Uterus (tissue), 4 donors: ENCODE results near the gene ALDH4A1. TPM values are rescaled to one million over a fixed set of nuclear protein-coding genes. Genes with fewer than 3 reads are reported as not detected.

ENCODE experiments used
- DNase-seq, 2 donors: peaks; one replicate each; pipeline ENCODE4 v3.0.0-alpha.2; 2019 to 2020
- H3K27ac ChIP-seq, 2 donors: fragments of 200-600 bp; sonication (generic); 1 replicate in 1 of 2; 2 replicates in 1 of 2; pipeline ENCODE4 v1.5.1; 2016 to 2018
- H3K27me3 ChIP-seq, 2 donors: fragments of 200-600 bp; sonication (generic); one replicate each; pipeline ENCODE4 v1.5.1; 2018 to 2019; ENCODE audit warnings: control low read depth in 1 of 2
- H3K36me3 ChIP-seq, 2 donors: fragments of 200-600 bp; sonication (generic); one replicate each; pipeline ENCODE4 v1.5.1; 2019; ENCODE audit warnings: control low read depth in 1 of 2
- H3K4me1 ChIP-seq, 2 donors: fragments of 200-600 bp; sonication (generic); one replicate each; pipeline ENCODE4 v1.5.1; 2018 to 2019; ENCODE audit warnings: control low read depth in 1 of 2
- H3K4me3 ChIP-seq, 2 donors: fragments of 200-600 bp; sonication (generic); 1 replicate in 1 of 2; 2 replicates in 1 of 2; pipeline ENCODE4 v1.5.1; 2018 to 2019; ENCODE audit warnings: mild to moderate bottlenecking in 1 of 2
- H3K9me3 ChIP-seq, 2 donors: fragments of 200-600 bp; sonication (generic); one replicate each; pipeline ENCODE4 v1.5.1; 2019; ENCODE audit warnings: control low read depth in 1 of 2
- POLR2A ChIP-seq, 2 donors: fragments of 450-650 bp; IDR thresholded peaks; one replicate each; pipeline ENCODE4 v1.6.1; 2016; ENCODE audit warnings: antibody characterized with exemption in 2 of 2, mild to moderate bottlenecking in 1 of 2, moderate library complexity in 1 of 2
- intact Hi-C: fragments of 100-400 bp; cut with DNase I; formaldehyde crosslinking; loops from one replicate; pipeline ENCODE4 v1.15.1; 2023; ENCODE audit warnings: low total_unique reads
- total RNA-seq, 4 donors: library from RNA; depleted of rRNA in 3 of 4; stranded (reverse); fragments of >200 nt in 3 of 4; gene quantifications; one replicate each; pipeline versions ENCODE4 v1.1.0 to v1.2.4, GENCODE V29; 2014 to 2023
- TF ChIP-seq, protein P1 (sequence below), 4 experiments: fragments of 200-600 bp in 2 of 4; fragments of 450-650 bp in 2 of 4; sonication (generic) in 2 of 4; IDR thresholded peaks; one replicate each; pipeline ENCODE4 v1.5.1; 2016 to 2019; ENCODE audit warnings: antibody characterized with exemption in 4 of 4, mild to moderate bottlenecking in 2 of 4, moderate library complexity in 1 of 4
- donor health status: DM: yes; HTN: yes; CAD: no.

Gene ALDH4A1
- total RNA-seq, 4 donors from 2014 or later: 2.6 to 18.5 (median 10.3) TPM

DNA sequence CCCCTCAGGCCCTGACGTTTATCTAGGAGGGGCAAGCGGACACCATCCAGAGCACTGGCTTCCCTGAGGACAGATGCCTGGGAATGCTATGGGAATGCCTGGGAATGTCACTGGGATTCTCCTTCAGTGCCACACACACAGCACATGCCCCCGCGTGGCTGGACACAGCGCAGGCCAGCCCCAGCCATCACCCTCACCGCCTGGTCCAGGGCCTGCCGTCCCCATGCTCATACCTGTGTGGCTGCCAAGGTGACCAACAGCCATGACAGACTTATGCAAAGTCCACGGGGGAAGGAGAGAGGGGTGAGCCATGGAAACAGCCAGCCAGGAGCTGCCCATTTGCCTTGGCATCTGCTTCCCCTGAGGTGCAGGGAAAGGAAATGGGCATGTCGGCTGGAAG is 37.2 kb downstream of the ALDH4A1 start:
- H3K9me3 ChIP-seq: no peaks in the 10 kb centered on the region
- H3K36me3 ChIP-seq: no peaks in the 10 kb centered on the region
- no peak for DNase-seq
- H3K4me3 ChIP-seq: no peak overlapping the region
- TF ChIP-seq, protein P1, sequence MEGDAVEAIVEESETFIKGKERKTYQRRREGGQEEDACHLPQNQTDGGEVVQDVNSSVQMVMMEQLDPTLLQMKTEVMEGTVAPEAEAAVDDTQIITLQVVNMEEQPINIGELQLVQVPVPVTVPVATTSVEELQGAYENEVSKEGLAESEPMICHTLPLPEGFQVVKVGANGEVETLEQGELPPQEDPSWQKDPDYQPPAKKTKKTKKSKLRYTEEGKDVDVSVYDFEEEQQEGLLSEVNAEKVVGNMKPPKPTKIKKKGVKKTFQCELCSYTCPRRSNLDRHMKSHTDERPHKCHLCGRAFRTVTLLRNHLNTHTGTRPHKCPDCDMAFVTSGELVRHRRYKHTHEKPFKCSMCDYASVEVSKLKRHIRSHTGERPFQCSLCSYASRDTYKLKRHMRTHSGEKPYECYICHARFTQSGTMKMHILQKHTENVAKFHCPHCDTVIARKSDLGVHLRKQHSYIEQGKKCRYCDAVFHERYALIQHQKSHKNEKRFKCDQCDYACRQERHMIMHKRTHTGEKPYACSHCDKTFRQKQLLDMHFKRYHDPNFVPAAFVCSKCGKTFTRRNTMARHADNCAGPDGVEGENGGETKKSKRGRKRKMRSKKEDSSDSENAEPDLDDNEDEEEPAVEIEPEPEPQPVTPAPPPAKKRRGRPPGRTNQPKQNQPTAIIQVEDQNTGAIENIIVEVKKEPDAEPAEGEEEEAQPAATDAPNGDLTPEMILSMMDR (IDR thresholded peaks at IDR 0.05): no peak
- TF ChIP-seq POLR2A (IDR thresholded peaks at IDR 0.05): no peak
- H3K27me3 ChIP-seq: no peaks in the 10 kb centered on the region
- H3K27ac ChIP-seq: no peak overlapping the region
- intact Hi-C loops: no loop called here
- H3K4me1 ChIP-seq: no peaks in the 10 kb centered on the region

DNA sequence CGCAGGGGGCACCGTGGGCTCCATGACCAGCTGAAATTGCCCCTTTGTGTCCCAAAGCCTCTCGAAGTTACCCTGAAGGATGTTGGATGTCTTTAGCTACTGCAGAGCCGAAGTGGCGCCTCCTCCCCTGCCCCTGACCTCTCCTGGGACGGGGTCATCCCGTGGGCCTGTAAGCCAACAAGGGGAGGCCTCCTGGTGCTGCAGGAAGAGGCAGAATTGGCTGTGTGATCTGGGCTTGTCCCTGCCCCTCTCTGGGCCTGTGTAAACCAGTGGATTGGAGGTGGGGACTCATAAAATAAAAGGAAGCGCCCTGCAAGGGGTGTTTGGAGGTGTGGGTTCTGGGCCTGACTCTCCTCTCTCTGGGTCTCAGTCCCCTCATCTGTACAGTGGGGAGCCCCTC is 40.8 kb downstream of the ALDH4A1 start:
- no peak for TF ChIP-seq POLR2A (IDR thresholded peaks at IDR 0.05)
- DNase-seq: no peak
- H3K27me3 ChIP-seq: no peaks in the 10 kb centered on the region

DNA sequence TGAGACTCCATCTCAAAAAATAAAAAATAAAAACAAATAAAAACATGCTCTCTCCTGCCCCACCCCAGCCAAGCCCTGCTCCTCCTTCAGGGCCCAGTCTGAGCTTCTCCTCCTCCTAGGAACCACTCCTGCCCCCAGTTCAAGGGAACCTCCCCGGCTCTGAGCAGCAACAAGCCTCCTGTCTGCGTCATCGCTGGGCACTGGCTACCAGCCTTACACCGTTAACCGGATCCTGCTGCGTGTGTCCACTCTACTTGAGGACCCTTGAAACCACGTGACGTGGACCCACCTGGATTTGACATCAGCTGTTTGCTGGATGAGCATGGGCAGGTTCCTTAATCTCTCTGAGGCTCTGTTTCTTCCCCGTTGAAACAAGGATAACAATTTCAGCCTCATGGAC is 41.3 kb downstream of the ALDH4A1 start:
- no peaks in the 10 kb centered on the region for H3K27me3 ChIP-seq
- no peak overlapping the region for H3K4me3 ChIP-seq
- H3K9me3 ChIP-seq: no peaks in the 10 kb centered on the region
- no peaks in the 10 kb centered on the region for H3K36me3 ChIP-seq
- no peaks in the 10 kb centered on the region for H3K4me1 ChIP-seq
- DNase-seq: no peak
- no peak overlapping the region for H3K27ac ChIP-seq
- TF ChIP-seq, protein P1 (IDR thresholded peaks at IDR 0.05): no peak
- no peak for TF ChIP-seq POLR2A (IDR thresholded peaks at IDR 0.05)
- intact Hi-C loops: no loop called here

More for the DNA sequence above, 40.8 kb downstream of the ALDH4A1 start:
- Histone ChIP-seq H3K36me3 (no peaks in the 10 kb centered on the region), H3K9me3 (no peaks in the 10 kb centered on the region), H3K27ac (no peak overlapping the region), H3K4me3 (no peak overlapping the region), H3K4me1 (no peaks in the 10 kb centered on the region)
- intact Hi-C loops: no loop called here

DNA sequence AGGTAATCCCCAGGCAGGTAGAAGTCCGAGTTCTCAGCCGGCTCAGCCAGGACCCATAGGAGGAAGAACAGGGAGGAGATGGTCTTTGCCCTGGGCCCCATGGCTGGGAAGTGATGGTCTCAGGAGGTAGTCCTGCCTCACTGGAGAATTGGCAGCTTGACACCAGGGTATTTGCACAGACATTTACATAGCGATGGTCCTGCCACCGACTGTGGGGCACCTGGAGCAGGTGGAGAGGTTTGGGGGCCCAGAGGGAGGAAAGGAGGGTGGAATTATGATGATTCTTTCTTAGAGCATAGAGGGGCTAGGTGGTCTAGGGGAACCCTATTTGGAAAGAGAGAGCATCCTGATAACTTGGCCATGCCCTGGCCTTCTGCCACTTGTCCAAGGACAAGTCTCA is 42.8 kb downstream of the ALDH4A1 start, which contains the start of gene TAS1R2:
Gene TAS1R2 (minus strand): TSS at position 101 of the 400 bp plus-strand sequence. CDS start 0 bp downstream, at position 101.
- Histone ChIP-seq H3K27ac (no peak within 1 kb of the TSS), H3K9me3 (no peaks in the 10 kb centered on the region), H3K4me1 (no peaks in the 10 kb centered on the region), H3K36me3 (no peaks in the 10 kb centered on the region), H3K4me3 (no peak within 1 kb of the TSS), H3K27me3 (no peaks in the 10 kb centered on the region)
- no peak for TF ChIP-seq POLR2A (IDR thresholded peaks at IDR 0.05)
- TF ChIP-seq, protein P1 (IDR thresholded peaks at IDR 0.05): no peak
- intact Hi-C loops: no loop called here
- DNase-seq: no peak

DNA sequence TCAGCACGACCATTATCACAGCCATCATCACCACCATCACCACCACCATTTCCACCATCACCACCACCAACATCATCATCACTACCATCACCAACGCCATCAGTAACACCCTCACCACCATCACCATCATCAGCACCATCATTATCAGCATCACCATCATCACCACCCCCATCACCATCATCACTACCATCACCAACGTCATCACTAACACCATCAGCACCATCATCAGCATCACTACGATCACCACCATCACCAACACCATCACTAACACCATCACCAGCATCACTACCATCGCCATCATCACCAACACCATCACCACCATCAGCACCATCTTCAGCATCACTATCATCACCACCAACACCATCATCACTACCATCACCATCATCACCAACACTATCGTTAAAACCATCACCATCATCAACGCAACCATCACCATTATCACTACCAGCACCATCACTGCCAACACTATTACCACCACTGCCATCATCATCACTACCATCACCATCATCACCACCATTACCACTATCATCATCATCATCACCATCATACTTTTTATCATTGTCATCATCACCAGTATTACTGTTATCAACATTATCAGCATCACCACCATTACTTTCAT is 44.2 kb downstream of the ALDH4A1 start:
- TF ChIP-seq POLR2A (IDR thresholded peaks at IDR 0.05): no peak
- TF ChIP-seq, protein P1 (IDR thresholded peaks at IDR 0.05): no peak
- no peak overlapping the region for H3K4me3 ChIP-seq
- no peaks in the 10 kb centered on the region for H3K27me3 ChIP-seq
- H3K4me1 ChIP-seq: no peaks in the 10 kb centered on the region
- intact Hi-C loops: no loop called here
- no peaks in the 10 kb centered on the region for H3K9me3 ChIP-seq
- H3K36me3 ChIP-seq: no peaks in the 10 kb centered on the region
- no peak overlapping the region for H3K27ac ChIP-seq
- no peak for DNase-seq
